HepG2 (cell line): Measurements from ENCODE around the gene SAMD4A. TPM values are rescaled to one million over a fixed set of nuclear protein-coding genes. Genes with fewer than 3 reads are reported as not detected.

Source experiments
- ARID5B ChIP-seq: IDR thresholded peaks from 2 replicates; pipeline ENCODE4 v1.4.0; 2020; ENCODE audit warnings: mild to moderate bottlenecking, missing genetic modification reagents
- ASH2L ChIP-seq: fragments of 300-600, 200-600 bp; sonication (generic); IDR thresholded peaks from 2 replicates; pipeline ENCODE4 v1.7.0; 2017; ENCODE audit warnings: low read depth, mild to moderate bottlenecking, moderate library complexity, mixed read lengths, low read length; ENCODE audit not compliant: insufficient read length
- BCL3 ChIP-seq: sonication (generic); formaldehyde crosslinking; IDR thresholded peaks from 2 replicates; pipeline ENCODE4 v1.5.1; 2020; ENCODE audit warnings: mild to moderate bottlenecking, missing genetic modification reagents, moderate library complexity
- CENPX ChIP-seq: sonication (generic); formaldehyde crosslinking; IDR thresholded peaks from 2 replicates; pipeline ENCODE4 v1.9.0; 2021; ENCODE audit warnings: mild to moderate bottlenecking, missing genetic modification reagents, moderate library complexity
- E2F1 ChIP-seq: sonication (generic); formaldehyde crosslinking; IDR thresholded peaks from 2 replicates; pipeline ENCODE4 v1.5.0; 2020; ENCODE audit warnings: missing genetic modification reagents
- FIP1L1 ChIP-seq: fragments of 200-400 bp; formaldehyde crosslinking; IDR thresholded peaks from 2 replicates; pipeline ENCODE4 v1.6.1; 2018; ENCODE audit warnings: low read depth, mild to moderate bottlenecking, low read length, moderate library complexity, borderline replicate concordance; ENCODE audit not compliant: insufficient read depth
- FOXA3 ChIP-seq: IDR thresholded peaks from 2 replicates; pipeline ENCODE4 v1.6.1; 2016; ENCODE audit warnings: missing genetic modification reagents, missing compliant biosample characterization
- FOXC1 ChIP-seq: sonication (generic); formaldehyde crosslinking; IDR thresholded peaks from 2 replicates; pipeline ENCODE4 v1.8.0; 2022; ENCODE audit warnings: mild to moderate bottlenecking, missing genetic modification reagents, borderline replicate concordance
- FOXP1 ChIP-seq, 2 experiments: fragments of 450-650 bp in 1 of 2; IDR thresholded peaks; 2 replicates each; pipeline ENCODE4 v1.6.1; 2017 to 2018; ENCODE audit warnings: antibody characterized with exemption in 1 of 2
- HHEX ChIP-seq: IDR thresholded peaks from 2 replicates; pipeline ENCODE4 v1.6.1; 2016; ENCODE audit warnings: control low read depth
- HOMEZ ChIP-seq: IDR thresholded peaks from 2 replicates; pipeline ENCODE4 v1.6.1; 2016; ENCODE audit warnings: low read depth
- KAT7 ChIP-seq: IDR thresholded peaks from 2 replicates; pipeline ENCODE4 v1.6.1; 2018; ENCODE audit warnings: borderline replicate concordance, missing compliant biosample characterization
- KDM5A ChIP-seq: fragments of 200-600 bp; sonication (generic); IDR thresholded peaks from 2 replicates; pipeline ENCODE4 v1.7.0; 2018; ENCODE audit warnings: antibody characterized with exemption, mild to moderate bottlenecking, low read length, borderline replicate concordance
- MBD4 ChIP-seq: IDR thresholded peaks from 2 replicates; pipeline ENCODE4 v1.6.1; 2012; ENCODE audit warnings: low read length, inconsistent platforms, borderline replicate concordance
- PAWR ChIP-seq: sonication (generic); formaldehyde crosslinking; IDR thresholded peaks from 2 replicates; pipeline ENCODE4 v1.4.0; 2020; ENCODE audit warnings: missing genetic modification reagents, mild to moderate bottlenecking, borderline replicate concordance
- USF2 ChIP-seq, 2 experiments: sonication (generic) in 1 of 2; formaldehyde crosslinking in 1 of 2; IDR thresholded peaks; 2 replicates each; pipeline versions ENCODE4 v1.5.1 to v1.6.1; 2011 to 2020; ENCODE audit warnings: borderline replicate concordance in 1 of 2, low read depth in 1 of 2, low read length in 1 of 2, mild to moderate bottlenecking in 1 of 2, missing genetic modification reagents in 1 of 2, moderate library complexity in 1 of 2
- ZFAT ChIP-seq: sonication (generic); formaldehyde crosslinking; conservative IDR thresholded peaks from 2 replicates; pipeline ENCODE4 v1.8.1; 2023; ENCODE audit warnings: missing genetic modification reagents, inconsistent platforms
- ZNF44 ChIP-seq: sonication (generic); formaldehyde crosslinking; IDR thresholded peaks from 2 replicates; pipeline ENCODE4 v1.5.1; 2020; ENCODE audit warnings: mild to moderate bottlenecking, missing genetic modification reagents
- ZNF674 ChIP-seq: sonication (generic); formaldehyde crosslinking; IDR thresholded peaks from 2 replicates; pipeline ENCODE4 v1.5.0; 2020; ENCODE audit warnings: low read depth, mild to moderate bottlenecking, missing genetic modification reagents
- ZNF776 ChIP-seq: sonication (generic); formaldehyde crosslinking; IDR thresholded peaks from 2 replicates; pipeline ENCODE4 v1.4.0; 2020; ENCODE audit warnings: mild to moderate bottlenecking, missing genetic modification reagents
- polyA plus RNA-seq, 8 experiments: library from polyadenylated mRNA; depleted of rRNA in 3 of 8; stranded (reverse) in 7 of 8; unstranded in 1 of 8; fragments of >200 nt; fragmentation: Illumina TruSeq in 4 of 8; extraction: Trizol in 4 of 8; gene quantifications; 2 replicates each; pipeline versions ENCODE4 v1.2.1 to v1.2.3, GENCODE V29; 2011 to 2016; ENCODE audit warnings: low read depth in 4 of 8, missing spikeins in 1 of 8, mixed read lengths in 1 of 8; ENCODE audit not compliant: insufficient read depth in 1 of 8
- total RNA-seq, 5 experiments: library from RNA; depleted of rRNA; stranded (reverse); fragments of >200 nt; fragmentation: Illumina TruSeq; extraction: Trizol; gene quantifications; 2 replicates each; pipeline ENCODE4 v1.2.3, GENCODE V29; 2016; ENCODE audit warnings: low read depth in 1 of 5

SAMD4A gene
- total and polyA plus RNA-seq, 2 of the 13 experiments (the other 11 are each of a cell fraction or from before 2014, with no cell fraction given): 11.8 to 13.0 TPM

GRCh38 chr14:54537651-54538050 lies 29.3 kb upstream of the SAMD4A start (continued):
- TF ChIP-seq ARID5B (CRISPR knock-in tag): peak; percentile 89
- 0 out of 2 replicates have a peak, but pooled peaks have one; percentile 13 for TF ChIP-seq HHEX (CRISPR knock-in tag)
- no peak for TF ChIP-seq FOXC1 (CRISPR knock-in tag)
- TF ChIP-seq USF2 (IDR thresholded peaks at IDR 0.05; ENCODE audit: low read depth, low read length): no peak
- peak; percentile 63; the same call in 1 of the 2 replicates for TF ChIP-seq USF2 (CRISPR knock-in tag; IDR thresholded peaks at IDR 0.05; ENCODE audit: borderline replicate concordance)
- no peak for TF ChIP-seq KDM5A
- TF ChIP-seq FOXP1 (IDR thresholded peaks at IDR 0.05): no peak
- peak; percentile 71 for TF ChIP-seq FOXP1 (CRISPR knock-in tag; IDR thresholded peaks at IDR 0.05)
- no peak for TF ChIP-seq KAT7
- 0 out of 2 replicates have a peak, but pooled peaks have one; percentile 23 for TF ChIP-seq HOMEZ (CRISPR knock-in tag)
- TF ChIP-seq PAWR (CRISPR knock-in tag): no peak
- no peak for TF ChIP-seq FIP1L1
- TF ChIP-seq CENPX (CRISPR knock-in tag): no peak
- TF ChIP-seq ZNF776 (CRISPR knock-in tag): no peak
- no peak for TF ChIP-seq ZFAT
- TF ChIP-seq BCL3 (CRISPR knock-in tag): no peak
- TF ChIP-seq MBD4: peak; percentile 68; the same call in 1 of the 2 replicates
- TF ChIP-seq ASH2L: peak; percentile 43
- TF ChIP-seq ZNF674: no peak
- TF ChIP-seq E2F1 (CRISPR knock-in tag): no peak
- peak; percentile 92 for TF ChIP-seq FOXA3 (CRISPR knock-in tag)
- TF ChIP-seq ZNF44 (CRISPR knock-in tag): no peak
